Keratinocyte (primary cell): ENCODE measurements around the gene CD200.
A peak's percentile ranks its signal among the peaks of the same experiment; 100 is the strongest.

Experiments used
- CTCF ChIP-seq, 3 experiments: IDR thresholded peaks in 1 of 3; conservative IDR thresholded peaks in 1 of 3; optimal IDR thresholded peaks in 1 of 3; 2 replicates in 2 of 3; 3 replicates in 1 of 3; pipeline versions ENCODE3 to v1.5.1; 2011; ENCODE audit warnings: low read length in 3 of 3, mild to moderate bottlenecking in 3 of 3, moderate library complexity in 2 of 3, control low read depth in 1 of 3, inconsistent platforms in 1 of 3; ENCODE audit not compliant: insufficient read depth in 2 of 3; ENCODE audit errors: extremely low read depth in 1 of 3
- EZH2 ChIP-seq: IDR thresholded peaks from one replicate; pipeline ENCODE4 v1.6.1; 2012; ENCODE audit warnings: inconsistent platforms, mild to moderate bottlenecking, low read length, moderate library complexity

DNA sequence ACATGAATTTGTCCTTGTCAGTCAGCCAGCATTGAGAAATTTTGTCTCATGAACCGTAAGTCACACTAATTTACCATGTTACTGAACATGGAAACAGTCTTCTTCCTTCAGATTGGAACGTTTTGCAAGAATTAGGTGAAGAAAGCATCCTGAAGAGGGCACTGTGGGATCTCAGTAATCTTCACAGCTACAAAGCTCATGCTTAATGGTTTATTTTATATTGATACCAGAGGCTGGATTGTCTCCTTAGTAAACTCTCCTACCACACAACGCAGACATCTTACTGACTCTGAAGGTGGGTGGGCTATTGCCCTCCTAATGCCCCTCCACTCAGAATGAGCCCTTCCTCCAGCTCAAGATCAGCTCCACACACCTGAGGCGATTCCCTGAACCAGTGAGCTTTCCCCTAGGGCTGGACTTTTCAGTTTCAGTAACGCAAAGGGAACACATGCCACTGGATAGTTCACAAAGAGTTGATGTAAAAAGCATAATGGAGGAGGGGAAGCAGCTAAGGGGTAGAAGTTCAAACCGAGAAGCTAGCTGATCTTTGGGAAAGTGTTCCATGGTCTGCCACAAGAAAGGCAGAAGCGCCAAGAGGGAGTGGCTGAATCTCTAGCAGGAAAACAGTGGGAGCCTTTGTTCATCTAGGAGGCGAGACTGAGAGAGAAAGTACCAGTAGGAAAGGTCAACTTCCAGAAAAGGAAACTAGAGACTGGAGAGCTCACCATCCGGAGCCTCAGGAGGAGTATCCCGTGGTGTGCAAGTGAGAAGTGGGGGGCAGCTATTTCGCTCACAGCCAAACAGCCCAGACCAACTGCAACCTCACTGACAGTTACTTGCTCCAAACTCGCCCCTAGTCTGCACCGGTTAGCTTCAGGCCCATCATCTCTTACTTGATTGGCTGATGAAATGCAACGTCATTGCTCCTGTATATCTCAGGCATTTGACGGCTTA is 39.3 kb upstream of the CD200 start, which contains the start of gene SLC9C1:
- no peak for TF ChIP-seq EZH2
- TF ChIP-seq CTCF (optimal IDR thresholded peaks at IDR 0.05 in 1 of 3, IDR thresholded peaks at IDR 0.05 in 1 of 3, conservative IDR thresholded peaks at IDR 0.05 in 1 of 3; ENCODE audit: extremely low read depth in 1 of 3, insufficient read depth in 2 of 3, low read length in 3 of 3): peak in 2 of 3 experiments; percentile 41 to 67
